Posterior cingulate gyrus (tissue), 11 donors: ENCODE data around the gene HECA.
"Not testable (repeated sequence)": the region's sequence is repeated elsewhere in the genome, so short reads cannot be mapped to it uniquely, and the experiment has no call there.

ENCODE experiments used
- DNase-seq, 10 donors: peaks; one replicate each; pipeline versions ENCODE4 v3.0.0 to v3.0.0-alpha.2; 2020 to 2021; ENCODE audit warnings: mixed read lengths in 3 of 10
- intact Hi-C: fragments of 100-400 bp; cut with DNase I; formaldehyde crosslinking; loops from one replicate; pipeline ENCODE4 v1.15.1; 2023

HECA gene, protein sequence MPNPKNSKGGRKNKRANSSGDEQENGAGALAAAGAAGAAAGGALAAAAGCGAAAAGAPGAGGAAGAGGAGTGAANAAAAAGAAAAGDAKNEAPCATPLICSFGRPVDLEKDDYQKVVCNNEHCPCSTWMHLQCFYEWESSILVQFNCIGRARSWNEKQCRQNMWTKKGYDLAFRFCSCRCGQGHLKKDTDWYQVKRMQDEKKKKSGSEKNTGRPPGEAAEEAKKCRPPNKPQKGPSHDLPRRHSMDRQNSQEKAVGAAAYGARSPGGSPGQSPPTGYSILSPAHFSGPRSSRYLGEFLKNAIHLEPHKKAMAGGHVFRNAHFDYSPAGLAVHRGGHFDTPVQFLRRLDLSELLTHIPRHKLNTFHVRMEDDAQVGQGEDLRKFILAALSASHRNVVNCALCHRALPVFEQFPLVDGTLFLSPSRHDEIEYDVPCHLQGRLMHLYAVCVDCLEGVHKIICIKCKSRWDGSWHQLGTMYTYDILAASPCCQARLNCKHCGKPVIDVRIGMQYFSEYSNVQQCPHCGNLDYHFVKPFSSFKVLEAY

DNA sequence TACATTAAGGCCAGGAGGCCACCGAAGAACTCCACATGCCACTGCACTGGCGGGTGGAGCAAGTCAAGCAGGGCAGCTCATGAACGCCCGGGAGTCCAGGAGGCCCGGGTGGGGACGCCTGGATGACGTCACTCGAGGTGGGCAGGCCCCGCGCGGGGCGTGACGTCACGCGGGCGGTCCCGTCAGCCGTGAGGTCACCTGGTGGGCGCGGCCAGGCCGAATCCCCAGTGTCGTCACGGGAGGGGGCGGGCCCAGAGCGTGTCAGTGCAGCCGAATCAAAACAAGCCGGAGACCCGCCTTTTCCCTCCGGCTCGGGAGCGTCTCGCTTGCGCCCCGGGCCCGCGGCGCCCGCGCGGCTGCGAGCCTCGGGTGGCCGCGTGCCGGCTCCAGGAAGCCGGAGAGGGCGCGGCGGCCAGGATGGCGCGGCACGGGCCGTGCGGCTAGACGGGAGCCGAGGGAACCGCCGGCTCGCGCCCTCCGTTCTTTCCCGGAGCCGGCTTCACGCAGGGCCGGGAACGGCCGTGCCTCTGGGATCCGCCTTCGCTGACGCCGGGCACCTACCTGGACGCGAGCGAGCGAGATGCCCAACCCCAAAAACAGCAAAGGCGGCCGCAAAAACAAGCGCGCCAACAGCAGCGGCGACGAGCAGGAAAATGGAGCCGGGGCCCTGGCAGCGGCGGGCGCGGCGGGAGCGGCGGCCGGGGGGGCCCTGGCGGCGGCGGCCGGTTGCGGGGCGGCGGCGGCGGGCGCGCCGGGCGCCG, at the start of gene HECA:
TSS of gene HECA (plus strand) at position 264 of the 761 bp plus-strand sequence. CDS start at position 581, 317 bp downstream.
- intact Hi-C loops, result no loop called here

DNA sequence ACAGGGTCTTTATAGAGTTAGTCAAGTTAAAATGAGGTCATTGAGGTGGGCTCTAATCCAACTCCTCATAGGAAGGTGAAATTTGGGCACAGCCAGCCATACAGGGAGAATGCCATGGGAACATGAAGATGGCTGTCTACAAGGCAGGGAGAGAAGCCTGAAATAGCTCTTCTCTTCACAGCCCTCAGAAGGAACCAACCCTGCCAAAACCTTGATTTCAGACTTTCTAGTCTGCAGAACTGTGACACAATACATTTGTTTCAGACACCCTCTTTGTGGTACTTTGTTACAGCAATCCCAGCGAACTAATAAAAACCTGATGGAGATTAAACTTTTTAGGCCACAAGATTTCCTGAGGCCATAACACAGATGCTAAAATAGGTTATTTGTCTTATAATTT, 43.1 kb upstream of the HECA start:
- intact Hi-C loops, result no loop called here
- DNase-seq, result no peak

More for the DNA sequence above, at the start of gene HECA:
- DNase-seq, result peak; percentile 92 to 99 (median 96)

DNA sequence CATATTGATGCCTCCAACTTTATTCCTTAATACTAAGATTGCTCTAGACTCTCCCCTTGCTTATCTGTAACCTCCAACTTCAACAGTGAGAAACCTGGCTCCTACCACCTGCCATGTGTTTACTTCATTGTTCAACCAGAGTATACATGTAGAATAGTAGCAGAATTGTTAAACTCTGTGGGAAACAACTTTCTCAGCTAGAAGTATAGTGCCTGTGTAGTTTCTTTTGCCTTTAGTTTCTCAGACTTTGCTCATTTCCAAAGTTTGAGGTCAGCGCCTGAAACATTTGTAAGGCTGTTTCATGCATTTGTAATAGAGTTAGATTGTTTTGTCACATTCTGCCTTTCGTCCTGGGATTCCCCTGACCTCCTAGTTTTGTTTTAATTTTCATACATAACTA, 34.9 kb upstream of the HECA start:
- intact Hi-C loops, result no loop called here
- no peak for DNase-seq

DNA sequence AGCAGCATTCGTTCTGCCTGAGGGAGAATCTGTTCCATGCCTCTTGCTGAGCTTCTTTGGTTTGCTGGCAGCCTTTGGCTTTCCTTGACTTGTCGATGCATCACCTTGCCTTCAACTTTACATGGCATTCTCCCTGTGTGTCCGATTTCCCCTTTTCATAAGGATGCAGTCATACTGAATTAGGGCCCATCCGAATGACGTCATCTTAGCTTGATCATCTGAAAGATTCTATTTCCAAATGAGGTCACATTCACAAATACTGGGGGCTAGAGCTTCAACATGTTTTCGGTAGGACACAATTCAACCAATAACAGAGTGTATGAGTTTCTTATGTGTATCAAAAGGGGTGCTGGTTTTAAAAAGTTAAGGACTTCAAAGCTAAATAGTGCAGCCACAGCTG, 27.8 kb upstream of the HECA start:
- intact Hi-C loops, result no loop called here
- DNase-seq, result no peak

DNA sequence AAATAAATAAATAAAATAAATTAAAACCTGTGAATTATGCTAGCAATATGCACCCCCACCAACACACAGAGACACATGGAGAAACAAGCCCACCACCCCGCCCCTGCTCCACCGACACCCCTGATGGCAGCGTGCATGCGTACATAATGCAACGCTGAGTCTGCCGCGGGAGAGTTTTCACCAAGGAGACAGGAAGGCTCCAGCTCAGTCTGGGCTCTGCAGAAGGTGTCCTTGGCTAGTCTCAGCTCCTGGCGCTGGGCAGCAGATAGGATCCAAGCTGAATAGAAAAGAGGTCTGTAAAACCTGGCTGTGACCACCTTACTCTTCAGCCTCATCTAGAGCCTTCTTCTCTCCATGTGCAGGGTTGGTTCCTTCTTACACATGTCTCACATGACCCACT, 26.5 kb upstream of the HECA start:
- intact Hi-C loops, result no loop called here
- peak in 4 of 10 donors; percentile 40 to 88 (median 77) for DNase-seq

DNA sequence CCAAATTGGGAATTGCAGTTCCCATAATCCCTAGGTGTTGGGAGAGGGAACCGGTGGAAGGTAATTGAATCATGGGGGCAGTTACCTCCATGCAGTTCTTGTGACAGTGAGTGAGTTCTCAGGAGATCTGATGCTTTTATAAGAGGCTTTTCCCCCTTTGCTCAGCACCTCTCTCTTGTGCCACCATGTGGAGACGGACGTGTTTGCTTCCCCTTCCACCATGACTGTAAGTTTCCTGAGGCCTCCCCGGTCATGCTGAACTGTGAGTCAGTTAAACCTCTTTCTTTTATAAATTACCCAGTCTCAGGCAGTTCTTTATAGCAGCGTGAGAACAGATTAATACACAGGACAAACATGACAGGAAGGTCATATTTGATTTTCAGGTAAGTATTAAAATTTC, 25.3 kb upstream of the HECA start:
- no peak for DNase-seq
- intact Hi-C loops, result no loop called here

DNA sequence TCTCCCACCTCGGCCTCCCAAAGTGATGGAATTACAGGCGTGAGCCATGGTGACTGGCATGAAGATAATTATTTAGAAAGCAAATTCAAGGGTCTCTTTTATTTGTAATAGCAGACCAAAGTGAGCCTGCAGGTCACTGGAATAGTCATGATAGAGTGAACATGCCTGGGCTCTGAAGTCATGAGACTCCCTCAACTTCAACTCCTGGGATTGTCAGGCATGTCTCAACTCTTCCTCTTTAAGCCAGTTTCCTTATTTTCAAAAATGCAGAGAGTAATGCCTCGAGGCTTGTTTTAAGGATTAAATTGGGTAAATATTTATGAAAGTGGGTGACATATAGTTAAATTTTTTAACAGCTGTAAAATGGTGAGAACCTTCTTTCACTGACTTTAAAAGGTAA, 22.7 kb upstream of the HECA start:
- no peak for DNase-seq
- intact Hi-C loops, result no loop called here

DNA sequence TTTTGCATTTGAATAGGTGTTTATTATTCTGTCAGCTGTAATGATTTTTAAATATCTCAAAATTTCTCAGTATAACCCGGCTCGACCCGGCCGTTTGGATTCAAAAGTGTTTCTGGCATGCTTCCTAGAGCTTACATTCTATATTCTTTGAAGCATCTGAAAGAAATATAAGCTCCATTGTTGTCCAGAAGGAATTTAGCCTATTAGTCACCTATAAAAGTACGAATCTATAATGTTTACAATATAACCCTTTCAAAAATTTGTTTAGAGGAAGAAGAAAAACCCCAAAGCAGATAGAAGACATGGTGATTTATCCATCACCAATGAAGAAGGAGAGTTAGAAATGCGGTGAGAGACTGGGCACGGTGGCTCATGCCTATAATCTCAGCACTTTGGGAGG, 22.3 kb upstream of the HECA start:
- intact Hi-C loops, result no loop called here
- no peak for DNase-seq

DNA sequence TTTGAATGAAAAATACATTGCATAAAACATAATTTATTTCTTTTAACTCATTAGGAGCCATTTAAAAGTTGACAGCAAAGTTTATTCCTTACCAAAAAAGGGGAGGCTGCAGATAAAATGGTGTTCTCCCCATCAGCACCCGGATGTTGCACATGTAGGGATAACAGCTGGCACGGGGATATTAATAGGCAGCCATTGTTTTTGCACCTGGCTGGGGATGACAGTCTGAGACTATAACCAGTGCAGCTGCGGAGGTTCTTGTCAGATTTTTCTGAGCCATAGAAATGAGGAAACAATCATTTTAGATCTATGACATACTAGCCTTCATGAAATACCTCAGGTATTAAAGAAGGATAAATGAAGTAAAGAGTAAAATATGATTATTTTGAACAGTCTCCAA, 20.1 kb upstream of the HECA start:
- intact Hi-C loops, result no loop called here
- no peak for DNase-seq

DNA sequence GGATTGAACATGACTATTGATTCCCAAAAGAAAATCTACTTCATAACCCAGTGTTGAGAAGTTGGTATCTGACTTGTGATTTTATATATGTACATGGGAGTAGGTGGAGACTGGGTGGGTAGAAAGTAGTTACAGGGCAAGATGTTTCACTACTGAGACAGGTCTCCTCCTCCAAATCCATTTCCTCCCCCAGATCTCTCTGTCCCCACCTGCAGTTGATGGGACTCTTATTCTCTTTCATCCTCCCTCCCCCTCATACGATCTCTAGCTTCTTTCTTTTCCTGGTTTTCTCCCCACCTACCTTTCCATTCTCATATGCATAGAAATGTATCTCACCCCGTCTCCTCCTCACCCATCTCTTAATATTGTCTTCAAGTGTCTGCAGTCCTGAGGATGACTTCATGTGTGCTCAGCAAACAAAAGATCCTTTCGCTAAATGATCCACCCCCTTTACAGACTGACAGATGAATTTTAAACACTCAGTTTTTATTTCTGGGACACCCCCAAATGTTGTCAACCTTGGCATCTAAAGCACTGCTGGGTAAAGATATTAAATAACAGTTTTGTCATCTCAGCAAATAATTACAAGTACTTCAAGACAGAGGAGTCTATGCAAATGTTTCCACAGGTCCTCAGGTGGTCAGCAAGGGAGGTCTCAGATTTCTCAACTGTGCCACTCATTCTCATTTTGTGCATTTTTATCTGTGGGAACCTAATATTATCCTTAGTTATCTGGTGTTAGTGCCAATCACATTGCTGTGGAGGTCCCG, 18.7 kb upstream of the HECA start:
- DNase-seq, result no peak
- intact Hi-C loops, result no loop called here

DNA sequence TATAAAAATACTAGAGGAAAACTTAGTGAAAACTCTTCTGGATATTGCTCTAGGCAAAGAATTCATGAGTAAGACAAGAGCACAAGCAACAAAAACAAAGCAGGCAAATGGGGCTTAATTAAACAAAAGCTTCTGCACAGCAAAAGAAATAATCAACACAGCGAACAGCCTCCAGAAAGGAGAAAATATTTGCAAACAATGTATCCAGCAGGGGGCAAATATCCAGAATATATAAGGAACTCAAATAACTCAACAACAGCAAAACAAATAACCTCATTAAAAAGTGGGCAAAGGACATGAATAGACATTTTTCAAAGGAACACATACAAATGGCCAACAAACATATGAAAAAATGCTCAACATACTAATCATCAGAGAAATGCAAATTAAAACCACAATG, 17.1 kb upstream of the HECA start:
- DNase-seq, result no peak
- intact Hi-C loops, result no loop called here

DNA sequence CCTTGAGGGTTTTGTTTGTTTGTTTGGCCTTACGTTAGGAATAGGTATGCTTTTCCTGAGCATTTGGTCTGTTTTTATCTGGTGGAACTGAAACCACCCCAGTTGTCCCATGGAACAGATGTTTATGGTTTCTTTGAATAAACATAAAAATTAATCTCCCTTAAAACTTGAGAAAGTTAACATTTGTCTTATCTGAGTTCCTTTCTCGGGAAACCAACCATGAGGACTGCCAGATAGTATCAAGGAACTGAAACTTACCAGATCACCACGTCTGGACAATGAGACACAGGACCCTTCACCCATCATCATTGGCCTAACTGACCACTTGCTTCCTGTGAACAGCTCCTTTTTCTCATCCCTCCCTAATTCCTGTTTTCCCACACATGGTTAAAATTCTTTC, 15.3 kb upstream of the HECA start:
- intact Hi-C loops, result no loop called here
- DNase-seq, result no peak

DNA sequence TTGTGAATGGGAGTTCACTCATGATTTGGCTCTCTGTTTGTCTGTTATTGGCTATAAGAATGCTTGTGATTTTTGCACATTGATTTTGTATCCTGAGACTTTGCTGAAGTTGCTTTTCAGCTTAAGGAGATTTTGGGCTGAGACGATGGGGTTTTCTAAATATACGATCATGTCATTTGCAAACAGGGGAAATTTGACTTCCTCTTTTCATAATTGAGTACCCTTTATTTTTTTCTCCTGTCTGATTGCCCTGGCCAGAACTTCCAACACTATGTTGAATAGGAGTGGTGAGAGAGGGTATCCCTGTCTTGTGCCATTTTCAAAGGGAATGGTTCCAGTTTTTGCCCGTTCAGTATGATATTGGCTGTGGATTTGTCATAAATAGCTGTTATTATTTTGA, 12.1 kb upstream of the HECA start:
- intact Hi-C loops, result loop anchor here (10.0 kb wide), 1 partner anchor 242 kb away; no protein-coding TSS in a partner anchor
- DNase-seq, result not testable (repeated sequence)

DNA sequence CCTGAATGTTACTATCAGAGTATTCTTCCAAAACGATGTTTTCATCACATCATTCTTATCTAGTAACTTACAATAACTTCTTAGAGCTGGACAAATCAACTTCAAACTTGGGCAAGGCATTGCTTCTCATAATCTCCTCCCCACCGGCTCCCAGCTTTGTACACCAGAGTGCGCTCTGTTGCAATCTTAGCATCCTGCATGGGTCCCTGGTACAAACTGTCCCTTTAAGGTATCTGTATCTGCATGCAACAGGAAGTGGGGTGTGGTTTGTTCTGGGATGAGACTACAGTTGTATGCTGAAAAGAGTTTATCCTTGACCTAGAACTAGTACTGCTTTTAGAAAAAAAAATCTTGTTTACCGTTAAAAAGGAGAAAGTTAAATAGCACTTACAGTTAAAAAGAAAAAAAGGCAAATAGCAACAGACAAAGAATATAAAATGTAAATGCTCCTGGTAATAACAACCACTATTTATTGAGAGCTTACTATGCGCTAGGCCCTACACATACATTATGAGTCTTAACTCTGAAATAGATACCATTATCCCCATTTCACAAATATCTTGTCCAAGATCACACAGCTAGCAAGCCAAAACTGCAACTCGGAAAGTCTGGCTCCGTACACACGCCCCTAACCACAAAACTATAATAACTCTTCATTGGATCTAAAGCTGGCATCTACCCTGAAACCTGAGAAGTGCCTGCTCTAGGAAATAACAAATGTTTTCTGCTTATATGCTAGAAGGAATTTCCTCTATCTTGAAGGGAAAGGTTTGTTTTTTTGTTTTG, 9.8 kb upstream of the HECA start:
- DNase-seq, result no peak
- intact Hi-C loops, result loop anchor here (10.0 kb wide), 1 partner anchor 240 kb away; no protein-coding TSS in a partner anchor

DNA sequence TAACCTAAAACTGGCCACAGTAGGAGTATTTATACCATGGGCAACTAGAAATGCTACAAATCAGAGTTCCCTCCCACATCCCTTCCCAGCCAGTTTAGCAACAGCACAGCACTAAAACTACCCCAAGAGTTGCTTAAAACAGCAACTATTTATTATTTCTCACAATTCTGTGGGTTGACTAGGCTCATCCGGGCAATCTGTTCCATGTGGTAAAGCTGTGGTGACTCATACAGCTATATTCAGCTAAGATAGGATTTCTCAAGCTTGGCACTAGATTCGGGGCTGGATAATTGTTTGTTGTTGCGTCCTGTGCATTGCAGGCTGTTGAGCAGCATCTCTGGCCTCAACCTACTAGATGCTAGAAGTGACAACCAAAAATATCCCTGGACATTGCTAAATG, 8.6 kb upstream of the HECA start:
- peak in 1 of 10 donors; percentile 39 for DNase-seq
- intact Hi-C loops, result loop anchor here (10.0 kb wide), 1 partner anchor 239 kb away; no protein-coding TSS in a partner anchor

DNA sequence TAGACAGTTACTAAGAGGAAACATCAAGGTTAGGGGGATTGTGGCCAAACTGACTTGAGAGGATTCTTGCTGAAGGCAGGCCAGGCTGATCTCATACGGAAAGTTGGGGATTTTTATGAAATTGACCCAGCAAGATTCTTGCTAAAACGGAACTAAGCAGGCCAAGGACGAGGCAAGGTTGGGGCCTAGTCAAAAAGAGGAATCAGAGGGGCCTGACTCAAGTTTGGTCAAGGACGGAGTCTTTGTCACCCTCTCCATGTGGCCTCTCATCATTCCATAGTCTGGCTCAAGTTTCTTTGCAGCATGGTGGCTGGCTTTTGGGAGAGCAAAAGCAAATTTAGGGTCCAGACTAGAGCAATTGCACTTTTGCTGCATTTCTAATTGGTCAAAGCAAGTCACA, 7.9 kb upstream of the HECA start:
- intact Hi-C loops, result loop anchor here (10.0 kb wide), 1 partner anchor 238 kb away; no protein-coding TSS in a partner anchor
- DNase-seq, result no peak

DNA sequence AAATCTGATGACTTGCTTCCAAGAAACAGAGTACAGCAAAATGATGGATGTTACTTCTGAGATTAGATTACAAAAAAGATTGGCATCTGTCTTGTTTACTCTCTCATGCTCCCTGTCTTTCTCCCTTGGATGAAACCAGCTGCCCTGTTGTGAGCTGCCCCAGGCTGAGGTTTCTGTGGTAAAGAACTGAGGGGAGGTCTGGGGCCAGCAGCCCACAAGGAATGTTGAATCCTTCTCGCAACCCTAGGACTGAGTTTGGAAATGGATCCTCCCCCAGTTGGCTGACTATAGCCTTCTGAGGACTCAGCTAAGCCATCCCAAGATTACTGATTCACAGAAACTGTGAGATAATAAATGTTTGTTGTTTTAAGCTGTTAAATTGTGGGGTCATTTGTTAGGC, 5.6 kb upstream of the HECA start:
- intact Hi-C loops, result loop anchor here (10.0 kb wide), 1 partner anchor 236 kb away; no protein-coding TSS in a partner anchor
- no peak for DNase-seq

DNA sequence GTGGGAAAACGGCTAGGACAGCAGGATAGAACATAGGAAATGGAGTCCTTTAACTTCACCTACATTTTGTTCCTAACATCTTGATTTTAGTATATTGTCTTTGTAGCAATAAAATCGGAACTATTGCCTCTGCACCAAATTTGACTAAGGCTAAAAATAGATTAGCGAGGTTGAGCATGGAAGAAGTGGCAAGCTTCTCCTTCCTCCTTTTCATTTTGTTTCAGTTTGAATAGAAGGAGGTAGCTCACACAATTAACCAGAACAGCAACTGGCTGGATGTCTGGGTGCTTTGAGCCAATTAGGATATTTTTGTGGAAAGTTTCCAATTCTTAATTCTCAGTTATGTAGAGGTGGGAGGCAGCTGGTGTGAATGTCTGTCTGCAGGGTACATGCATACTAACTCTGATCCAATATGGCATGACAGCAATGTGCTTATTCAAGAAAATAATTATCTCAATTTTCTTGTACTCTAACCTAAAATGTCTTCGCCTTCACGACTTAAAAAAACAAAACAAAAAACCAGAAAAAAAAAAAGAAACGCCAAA, 3.1 kb upstream of the HECA start:
- DNase-seq, result no peak
- intact Hi-C loops, result no loop called here

DNA sequence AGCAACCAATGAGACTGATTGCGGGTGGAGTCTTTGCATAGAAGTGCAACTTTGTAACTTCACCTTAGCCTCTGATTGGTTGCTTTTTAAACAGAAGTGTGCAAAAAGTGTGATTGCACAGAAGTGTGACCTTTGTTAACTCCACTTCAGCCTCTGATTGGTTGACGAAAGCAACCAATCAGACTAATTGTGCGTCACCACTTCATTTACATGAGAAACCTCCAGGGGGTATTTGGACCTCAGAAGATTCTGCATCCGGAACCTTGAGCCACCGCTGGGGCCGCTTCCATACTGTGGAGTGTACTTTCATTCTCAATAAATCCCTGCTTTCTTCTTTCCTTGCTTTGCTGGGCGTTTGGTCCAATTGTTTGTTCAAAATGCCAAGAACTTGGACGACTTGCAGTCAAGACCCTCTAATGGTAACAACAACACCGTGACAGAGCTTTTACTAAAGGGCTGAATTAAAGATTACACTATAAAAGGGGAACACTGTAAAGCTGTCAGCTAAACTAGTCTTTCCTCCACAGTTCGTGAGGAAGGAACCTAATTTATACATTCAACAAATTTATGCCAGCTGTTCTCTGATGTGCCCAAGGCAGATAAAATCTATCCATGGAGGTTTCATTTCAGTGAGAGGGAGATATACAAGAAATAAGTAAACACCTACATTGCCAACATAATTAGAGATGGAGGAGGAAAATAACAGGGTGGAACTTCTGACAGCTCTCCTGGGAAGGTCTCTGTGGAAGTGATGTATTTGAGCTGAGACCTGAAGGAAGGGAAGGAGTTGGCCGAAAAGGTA, 1.4 kb upstream of the HECA start:
- intact Hi-C loops, result no loop called here
- DNase-seq, result no peak
